ENCODE results near the gene PAOX.

The PAOX gene

DNA sequence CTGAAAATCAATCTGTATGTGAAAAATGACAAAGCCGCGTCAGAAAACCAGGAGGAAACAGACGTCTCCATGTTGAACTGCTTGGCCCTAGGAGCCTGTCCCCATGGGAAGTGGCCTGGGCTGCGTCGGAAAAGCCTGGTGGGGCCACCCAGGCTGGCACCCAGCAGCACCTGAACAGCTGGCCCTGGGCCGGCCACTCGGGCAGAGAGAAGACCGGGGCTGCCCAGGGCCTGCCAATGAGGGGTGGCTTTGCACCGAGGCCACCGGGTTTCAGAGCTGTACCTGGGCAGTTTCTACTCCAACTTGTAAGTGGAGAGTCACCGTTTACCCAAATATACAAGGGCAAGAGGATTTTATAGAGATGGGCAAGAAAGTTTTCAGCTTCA lies 20.1 kb upstream of the PAOX start:
- no peak for DNase-seq (ENCODE audit: low read depth)
- TF ChIP-seq, protein P1, sequence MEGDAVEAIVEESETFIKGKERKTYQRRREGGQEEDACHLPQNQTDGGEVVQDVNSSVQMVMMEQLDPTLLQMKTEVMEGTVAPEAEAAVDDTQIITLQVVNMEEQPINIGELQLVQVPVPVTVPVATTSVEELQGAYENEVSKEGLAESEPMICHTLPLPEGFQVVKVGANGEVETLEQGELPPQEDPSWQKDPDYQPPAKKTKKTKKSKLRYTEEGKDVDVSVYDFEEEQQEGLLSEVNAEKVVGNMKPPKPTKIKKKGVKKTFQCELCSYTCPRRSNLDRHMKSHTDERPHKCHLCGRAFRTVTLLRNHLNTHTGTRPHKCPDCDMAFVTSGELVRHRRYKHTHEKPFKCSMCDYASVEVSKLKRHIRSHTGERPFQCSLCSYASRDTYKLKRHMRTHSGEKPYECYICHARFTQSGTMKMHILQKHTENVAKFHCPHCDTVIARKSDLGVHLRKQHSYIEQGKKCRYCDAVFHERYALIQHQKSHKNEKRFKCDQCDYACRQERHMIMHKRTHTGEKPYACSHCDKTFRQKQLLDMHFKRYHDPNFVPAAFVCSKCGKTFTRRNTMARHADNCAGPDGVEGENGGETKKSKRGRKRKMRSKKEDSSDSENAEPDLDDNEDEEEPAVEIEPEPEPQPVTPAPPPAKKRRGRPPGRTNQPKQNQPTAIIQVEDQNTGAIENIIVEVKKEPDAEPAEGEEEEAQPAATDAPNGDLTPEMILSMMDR (IDR thresholded peaks at IDR 0.05; ENCODE audit: low read depth, low read length, missing control alignments): no peak
- in situ Hi-C loops (cut with HindIII; ENCODE audit: low sequenced_read_pairs): no loop called here
- no peak overlapping the region for H3K4me3 ChIP-seq (ENCODE audit: low read depth, low read length)

DNA sequence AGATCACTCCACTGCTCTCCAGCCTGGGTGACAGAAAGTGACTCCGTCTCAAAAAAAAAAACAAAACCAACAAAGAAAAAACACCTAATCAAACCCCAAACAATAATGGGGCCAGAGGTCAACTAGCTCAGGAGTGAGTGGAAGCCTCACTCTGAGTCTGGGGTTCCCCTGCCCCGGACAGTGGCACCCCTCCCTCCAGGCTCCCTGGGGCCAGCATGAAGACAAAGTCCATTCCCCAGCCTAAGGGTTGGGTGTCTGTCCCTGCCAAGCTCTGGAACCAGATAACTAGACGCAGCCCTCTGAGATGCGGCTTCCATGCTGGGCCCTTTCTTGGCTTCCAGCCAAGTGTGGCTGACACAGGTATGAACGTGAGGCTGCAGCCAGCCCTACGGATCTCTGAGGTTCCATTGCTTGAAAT lies 19.5 kb upstream of the PAOX start:
- in situ Hi-C loops (cut with HindIII; ENCODE audit: low sequenced_read_pairs): no loop called here
- H3K4me3 ChIP-seq (ENCODE audit: low read depth, low read length): no peak overlapping the region
- no peak for DNase-seq (ENCODE audit: low read depth)
- TF ChIP-seq, protein P1 (IDR thresholded peaks at IDR 0.05; ENCODE audit: low read depth, low read length, missing control alignments): no peak

DNA sequence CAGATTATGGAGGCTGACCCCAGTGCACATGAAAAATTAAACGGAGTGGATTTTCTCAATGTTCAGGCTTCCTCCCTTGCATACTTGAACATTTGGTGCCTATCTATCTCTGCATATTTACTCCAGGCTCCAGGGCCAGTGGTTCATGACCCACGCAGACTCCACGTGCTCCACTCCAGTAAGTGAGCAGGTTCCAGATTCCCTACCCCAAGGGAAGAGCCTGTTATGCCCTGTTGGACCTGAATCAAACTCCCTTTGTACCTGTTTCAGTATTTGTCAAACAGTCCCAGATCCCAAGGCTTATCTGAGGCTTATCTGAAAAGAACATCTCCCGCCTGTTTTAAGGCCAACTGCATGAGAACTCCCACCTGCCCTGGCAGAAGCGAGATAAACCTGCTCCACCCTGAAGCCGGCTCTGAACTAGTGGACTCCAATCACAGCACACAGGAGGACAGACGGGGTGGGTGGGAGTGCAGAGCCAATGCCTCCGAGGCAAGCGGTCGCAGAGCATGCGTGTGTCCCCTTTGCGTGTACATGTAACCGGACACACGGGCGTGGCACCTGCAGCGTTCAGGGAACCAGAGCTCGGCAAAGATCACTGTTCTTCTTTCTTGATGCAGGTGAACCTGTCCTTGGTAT lies 19.0 kb upstream of the PAOX start:
- TF ChIP-seq, protein P1 (IDR thresholded peaks at IDR 0.05; ENCODE audit: low read depth, low read length, missing control alignments): no peak
- H3K4me3 ChIP-seq (ENCODE audit: low read depth, low read length): no peak overlapping the region
- in situ Hi-C loops (cut with HindIII; ENCODE audit: low sequenced_read_pairs): no loop called here
- DNase-seq (ENCODE audit: low read depth): no peak

DNA sequence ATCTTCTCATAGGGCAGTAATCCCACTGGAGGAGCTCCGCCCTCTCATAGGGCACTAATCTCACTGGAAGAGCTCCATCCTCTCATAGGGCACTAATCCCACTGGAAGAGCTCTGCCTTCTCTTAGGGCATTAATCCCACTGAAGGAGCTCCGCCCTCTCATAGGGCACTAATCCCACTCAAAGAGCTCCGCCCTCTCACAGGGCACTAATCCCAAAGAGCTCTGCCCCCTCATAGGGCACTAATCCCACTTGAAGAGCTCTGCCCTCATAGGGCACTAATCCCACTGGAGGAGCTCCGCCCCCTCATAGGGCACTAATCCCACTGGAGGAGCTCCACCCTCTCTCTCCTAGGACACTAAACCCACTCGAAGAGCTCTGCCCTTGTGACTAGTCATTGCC lies 17.8 kb upstream of the PAOX start:
- TF ChIP-seq, protein P1 (IDR thresholded peaks at IDR 0.05; ENCODE audit: low read depth, low read length, missing control alignments): no peak
- in situ Hi-C loops (cut with HindIII; ENCODE audit: low sequenced_read_pairs): no loop called here
- H3K4me3 ChIP-seq (ENCODE audit: low read depth, low read length): no peak overlapping the region
- DNase-seq (ENCODE audit: low read depth): no peak

DNA sequence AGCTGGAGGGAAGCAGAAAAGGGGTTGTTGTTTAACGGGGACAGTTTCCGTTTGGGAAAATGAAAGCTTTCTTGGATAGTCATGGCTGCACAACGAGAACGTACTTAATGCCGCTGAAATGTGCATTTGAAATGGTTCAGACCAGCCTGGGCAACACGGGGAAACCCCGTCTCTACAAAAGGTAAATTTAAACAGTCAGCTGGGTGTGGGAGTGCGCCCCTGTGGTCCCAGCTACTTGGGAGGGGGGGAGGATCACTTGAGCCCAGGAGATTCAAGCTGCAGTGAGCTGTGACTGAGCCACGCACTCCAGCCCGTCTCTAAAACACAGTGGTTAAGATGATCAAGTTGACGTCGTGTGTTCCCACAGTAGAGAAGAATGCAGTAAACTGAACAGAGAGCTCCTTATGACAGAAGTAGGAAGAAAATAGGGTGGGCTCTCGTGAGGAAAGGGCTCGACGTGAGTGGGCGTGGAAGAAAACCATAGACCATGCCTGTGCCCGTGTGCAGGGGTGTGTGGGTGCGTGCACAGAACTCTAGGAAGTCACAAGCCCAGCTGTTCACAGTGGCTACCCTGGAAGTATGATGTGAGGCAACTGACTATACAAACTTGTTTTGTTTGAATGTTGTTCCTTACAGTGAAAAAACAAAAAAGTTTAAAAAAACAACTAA lies 17.2 kb upstream of the PAOX start:
- TF ChIP-seq, protein P1 (IDR thresholded peaks at IDR 0.05; ENCODE audit: low read depth, low read length, missing control alignments): no peak
- in situ Hi-C loops (cut with HindIII; ENCODE audit: low sequenced_read_pairs): no loop called here
- DNase-seq (ENCODE audit: low read depth): no peak
- no peak overlapping the region for H3K4me3 ChIP-seq (ENCODE audit: low read depth, low read length)

DNA sequence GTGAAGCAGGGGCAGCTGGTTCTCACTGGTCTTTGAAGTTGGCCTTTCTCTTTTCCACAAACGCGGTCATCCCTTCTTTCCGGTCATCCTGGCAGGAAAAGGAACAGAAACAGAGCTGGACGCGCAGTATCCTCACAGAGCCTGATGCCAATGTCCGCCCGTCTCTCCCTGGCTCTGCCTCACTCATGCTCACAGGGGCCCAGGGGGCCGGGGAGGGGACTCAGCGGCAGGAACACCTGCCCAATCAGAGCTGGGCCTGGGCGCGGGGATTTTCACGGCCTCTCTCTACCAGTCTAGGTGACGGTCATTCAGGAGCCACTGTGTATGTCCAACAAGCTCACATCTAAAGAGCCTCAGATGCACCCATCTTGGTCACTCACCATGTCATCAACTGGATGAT lies 16.2 kb upstream of the PAOX start:
- TF ChIP-seq, protein P1 (IDR thresholded peaks at IDR 0.05; ENCODE audit: low read depth, low read length, missing control alignments): no peak
- H3K4me3 ChIP-seq (ENCODE audit: low read depth, low read length): no peak overlapping the region
- in situ Hi-C loops (cut with HindIII; ENCODE audit: low sequenced_read_pairs): no loop called here
- DNase-seq (ENCODE audit: low read depth): no peak

Data from astrocyte of the cerebellum (primary cell).